GM12878 (cell line): ENCODE measurements around the gene GSC2. TPM values are rescaled to one million over a fixed set of nuclear protein-coding genes. Genes with fewer than 3 reads are reported as not detected.

ENCODE experiments used
- ATAC-seq: fragments of 200-7000 bp; cut with Tn5 transposase; 3 replicates; pipeline ENCODE4 v1.9.1; 2020; ENCODE audit warnings: mild to moderate bottlenecking, moderate library complexity
- BruUV-seq: library from RNA; stranded (reverse); fragments of 400-500 nt; replicated peaks from 2 replicates; lab custom pipeline; 2021; lab: Mats Ljungman, UMichigan
- CTCF ChIA-PET: fragments of 300-600 bp; sonication (Branson Sonifier 250); formaldehyde crosslinking; extraction: SDS; loops from one replicate; lab custom pipeline; 2021; ENCODE audit warnings: inconsistent platforms; lab: Yijun Ruan, JAX
- POLR2A ChIA-PET: fragments of 350-600 bp; formaldehyde crosslinking; extraction: SDS; loops from one replicate; lab custom pipeline; 2021; ENCODE audit warnings: inconsistent platforms; lab: Charles Lee
- RAD21 ChIA-PET: fragments of 300-600 bp; sonication (Branson Sonifier 250); formaldehyde crosslinking; loops from one replicate; lab custom pipeline; 2023; ENCODE audit warnings: antibody characterized with exemption; ENCODE audit not compliant: unreplicated experiment; lab: Charles Lee
- SMC1A ChIA-PET: fragments of 300-600 bp; sonication (Branson Sonifier 250); formaldehyde crosslinking; loops from one replicate; lab custom pipeline; 2023; ENCODE audit not compliant: unreplicated experiment, uncharacterized antibody; lab: Charles Lee
- DNase-seq: peaks from one replicate; pipeline ENCODE4 v3.0.0-alpha.2; 2011; ENCODE audit warnings: low read depth, low spot score
- FAIRE-seq: peaks from 3 replicates; lab custom pipeline; 2011; peaks lifted over from hg19 to GRCh38; lab: Jason Lieb, UNC
- H2AFZ ChIP-seq: 2 replicates; pipeline ENCODE4 v1.6.0; 2011; ENCODE audit warnings: low read depth, low read length, control low read depth; ENCODE audit not compliant: control insufficient read depth
- H3K27ac ChIP-seq: 2 replicates; pipeline ENCODE4 v1.5.1; 2011; ENCODE audit warnings: control low read depth; ENCODE audit not compliant: control insufficient read depth, insufficient read depth
- H3K27me3 ChIP-seq, 2 experiments: replicated peaks in 1 of 2; 2 replicates each; pipeline versions ENCODE4 v1.6.0 to v1.6.1; 2011; ENCODE audit warnings: low read length in 1 of 2; ENCODE audit not compliant: control insufficient read depth in 2 of 2, insufficient read depth in 2 of 2
- H3K36me3 ChIP-seq, 2 experiments: 2 replicates each; pipeline ENCODE4 v1.5.1; 2011; ENCODE audit warnings: low read length in 1 of 2; ENCODE audit not compliant: control insufficient read depth in 2 of 2, insufficient read depth in 2 of 2
- H3K4me1 ChIP-seq: 2 replicates; pipeline ENCODE4 v1.6.1; 2011; ENCODE audit warnings: mild to moderate bottlenecking, low read length, moderate library complexity, mixed read lengths; ENCODE audit not compliant: control insufficient read depth, insufficient read depth
- H3K4me2 ChIP-seq: 2 replicates; pipeline ENCODE4 v1.6.0; 2011; ENCODE audit warnings: control low read depth; ENCODE audit not compliant: control insufficient read depth, insufficient read depth
- H3K4me3 ChIP-seq: fragments of 200-600 bp; sonication (generic); 2 replicates; pipeline ENCODE4 v1.5.1; 2016
- H3K79me2 ChIP-seq: 2 replicates; pipeline ENCODE4 v1.6.0; 2011; ENCODE audit warnings: low read length; ENCODE audit not compliant: control insufficient read depth, insufficient read depth
- H3K9ac ChIP-seq: 2 replicates; pipeline ENCODE4 v1.8.0; 2011; ENCODE audit warnings: low read length, control low read depth, mixed read lengths; ENCODE audit not compliant: control insufficient read depth, insufficient read depth
- H3K9me3 ChIP-seq: replicated peaks from 3 replicates; pipeline ENCODE4 v1.5.1; 2011; ENCODE audit warnings: mild to moderate bottlenecking, low read length; ENCODE audit not compliant: control insufficient read depth, insufficient read depth
- H4K20me1 ChIP-seq: 2 replicates; pipeline ENCODE4 v1.6.0; 2011; ENCODE audit not compliant: control insufficient read depth, insufficient read depth
- ASH2L ChIP-seq: fragments of 300-600, 200-600 bp; sonication (generic); IDR thresholded peaks from 2 replicates; pipeline ENCODE4 v1.6.1; 2017; ENCODE audit warnings: low read depth, mild to moderate bottlenecking, borderline replicate concordance
- ATF2 ChIP-seq: IDR thresholded peaks from 2 replicates; pipeline ENCODE4 v1.6.1; 2012; ENCODE audit warnings: low read length, inconsistent platforms
- BHLHE40 ChIP-seq, 2 experiments: fragments of 450-650 bp in 1 of 2; IDR thresholded peaks; 2 replicates each; pipeline ENCODE4 v1.6.1; 2011 to 2017; ENCODE audit warnings: low read depth in 2 of 2, borderline replicate concordance in 1 of 2, improper control_type of control experiment in 1 of 2, low read length in 1 of 2, mild to moderate bottlenecking in 1 of 2
- FOXK2 ChIP-seq: fragments of 450-650 bp; IDR thresholded peaks from 2 replicates; pipeline ENCODE4 v1.6.1; 2017; ENCODE audit warnings: mild to moderate bottlenecking, moderate library complexity
- JUNB ChIP-seq: IDR thresholded peaks from 2 replicates; pipeline ENCODE4 v1.6.1; 2016; ENCODE audit warnings: antibody characterized with exemption, mild to moderate bottlenecking
- MEF2A ChIP-seq: IDR thresholded peaks from 2 replicates; pipeline ENCODE4 v1.6.1; 2011; ENCODE audit warnings: low read depth, mild to moderate bottlenecking, low read length, moderate library complexity; ENCODE audit not compliant: insufficient read depth
- MTA3 ChIP-seq: IDR thresholded peaks from 2 replicates; pipeline ENCODE4 v1.6.1; 2012; ENCODE audit warnings: low read length, inconsistent platforms, borderline replicate concordance
- POLR2A ChIP-seq: IDR thresholded peaks from 2 replicates; pipeline ENCODE4 v1.6.1; 2011; ENCODE audit warnings: low read depth, mild to moderate bottlenecking, low read length
- SMAD5 ChIP-seq: IDR thresholded peaks from 2 replicates; pipeline ENCODE4 v1.6.1; 2016; ENCODE audit warnings: antibody characterized with exemption, low read depth
- YY1 ChIP-seq: IDR thresholded peaks from 2 replicates; pipeline ENCODE4 v1.6.1; 2011; ENCODE audit warnings: low read depth, mild to moderate bottlenecking, low read length
- ZNF384 ChIP-seq: IDR thresholded peaks from 2 replicates; pipeline ENCODE4 v1.6.1; 2012; ENCODE audit warnings: low read depth, mild to moderate bottlenecking, low read length, improper control_type of control experiment, borderline replicate concordance
- WGBS: methylation state at CpG from one replicate; pipeline ENCODE4 v1.1.6; 2016; ENCODE audit warnings: low lambda C conversion rate; ENCODE audit not compliant: insufficient replicate concordance, insufficient coverage; ENCODE audit errors: missing lambda C conversion rate; 5-methylcytosine and 5-hydroxymethylcytosine counted together
- in situ Hi-C: fragments of 300-500 bp; cut with MboI; formaldehyde crosslinking; loops from 9 replicates; pipeline ENCODE4 v1.14.3; 2018; ENCODE audit warnings: mixed read lengths
- intact Hi-C: fragments of 100-400 bp; cut with micrococcal nuclease; formaldehyde crosslinking; loops from one replicate; pipeline ENCODE4 v1.14.2; 2022; ENCODE audit not compliant: unreplicated experiment
- polyA plus RNA-seq, 11 experiments: library from polyadenylated mRNA; depleted of rRNA in 4 of 11; unstranded in 6 of 11; stranded (reverse) in 5 of 11; fragments of >200 nt; fragmentation: Nextera tagmentation in 4 of 11; fragmentation: Illumina TruSeq in 1 of 11; extraction: Ambion mirVana in 4 of 11; extraction: Trizol in 1 of 11; gene quantifications; 1 replicate in 1 of 11; 2 replicates in 10 of 11; pipeline versions ENCODE4 v1.2.1 to v1.2.3, GENCODE V29; 2011 to 2016; ENCODE audit warnings: inconsistent platforms in 2 of 11, missing spikeins in 2 of 11, low read depth in 1 of 11
- total RNA-seq, 4 experiments: library from RNA; depleted of rRNA in 3 of 4; stranded (reverse); fragments of >200 nt in 3 of 4; fragmentation: Illumina TruSeq in 1 of 4; extraction: Trizol in 1 of 4; gene quantifications; 2 replicates each; pipeline versions ENCODE4 v1.2.1 to v1.2.3, GENCODE V29; 2013 to 2021
- TF ChIP-seq, protein P1 (sequence below): fragments of 450-650 bp; IDR thresholded peaks from 2 replicates; pipeline ENCODE4 v1.6.1; 2016; ENCODE audit warnings: mild to moderate bottlenecking, moderate library complexity, borderline replicate concordance

Gene GSC2
- total and polyA plus RNA-seq, 10 of the 15 experiments (the other 5 are each of a cell fraction or from before 2014, with no cell fraction given) = not detected

DNA sequence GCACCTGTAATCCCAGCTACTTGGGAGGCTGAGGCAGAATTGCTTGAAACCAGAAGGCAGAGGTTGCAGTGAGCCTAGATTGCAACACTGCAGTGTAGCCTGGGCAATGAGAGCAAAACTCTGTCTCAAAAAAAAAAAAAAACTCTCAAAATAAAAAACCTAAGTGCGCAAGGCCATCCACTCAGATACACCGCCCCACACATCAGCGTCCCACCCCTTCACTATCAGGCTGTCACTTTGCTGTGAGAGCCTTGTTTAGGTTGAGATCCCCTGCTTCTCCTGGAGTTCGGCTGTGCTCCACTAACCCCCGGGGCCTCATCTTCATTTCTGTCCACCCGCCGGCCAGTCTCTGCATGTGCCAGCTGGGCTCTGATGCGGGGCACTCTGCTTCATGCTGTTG, 16.3 kb upstream of the GSC2 start:
- DNase-seq = no peak
- BruUV-seq = no TSS peak

DNA sequence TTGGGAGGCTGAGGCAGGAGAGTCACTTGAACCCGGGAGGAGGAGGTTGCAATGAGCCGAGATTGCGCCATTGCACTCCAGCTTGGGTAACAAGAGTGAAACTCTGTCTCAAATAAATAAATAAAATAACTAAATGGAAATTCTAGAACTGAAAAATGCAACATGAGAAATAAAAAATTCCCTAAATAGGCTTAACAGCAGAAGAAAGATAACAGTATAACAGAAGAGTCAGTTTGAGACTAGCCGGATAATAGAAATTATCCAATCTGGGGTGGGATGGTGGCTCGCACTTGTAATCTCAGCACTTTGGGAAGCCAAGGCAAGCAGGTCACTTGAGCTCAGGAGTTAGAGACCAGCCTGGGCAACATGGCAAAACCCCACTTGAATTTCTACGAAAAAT, 14.3 kb upstream of the GSC2 start:
- Histone ChIP-seq H3K4me2 (no peak overlapping the region), H2AFZ (no peak overlapping the region), H3K9me3 (no peaks in the 10 kb centered on the region), H3K4me3 (no peak overlapping the region), H3K27ac (no peak overlapping the region), H3K27me3 (peaks cover 0 to 4% of the 10 kb centered on the region in 2 experiments; a peak in 2 of 4 replicates), H4K20me1 (no peaks in the 10 kb centered on the region), H3K36me3 (no peaks in the 10 kb centered on the region), H3K9ac (no peak overlapping the region), H3K79me2 (no peaks in the 10 kb centered on the region), H3K4me1 (no peaks in the 10 kb centered on the region; the same call in 1 of the 2 replicates)
- ChIA-PET CTCF (no interaction called here), SMC1A (no interaction called here), POLR2A (no interaction called here), RAD21 (no interaction called here)
- ATAC-seq (no peak), FAIRE-seq (no peak), DNase-seq (no peak)
- 93% methylated on average over 6 of the region's 6 CpGs for WGBS
- BruUV-seq = no TSS peak
- intact Hi-C loops (no loop called here), in situ Hi-C loops (no loop called here)
- TF ChIP-seq MEF2A (no peak), ZNF384 (no peak), ASH2L (no peak), JUNB (no peak), BHLHE40 (IDR thresholded peaks at IDR 0.05; ENCODE audit: borderline replicate concordance in 1 of 2, low read depth in 2 of 2, low read length in 1 of 2) (no peak), MTA3 (no peak), YY1 (no peak)
- TF ChIP-seq, protein P1, sequence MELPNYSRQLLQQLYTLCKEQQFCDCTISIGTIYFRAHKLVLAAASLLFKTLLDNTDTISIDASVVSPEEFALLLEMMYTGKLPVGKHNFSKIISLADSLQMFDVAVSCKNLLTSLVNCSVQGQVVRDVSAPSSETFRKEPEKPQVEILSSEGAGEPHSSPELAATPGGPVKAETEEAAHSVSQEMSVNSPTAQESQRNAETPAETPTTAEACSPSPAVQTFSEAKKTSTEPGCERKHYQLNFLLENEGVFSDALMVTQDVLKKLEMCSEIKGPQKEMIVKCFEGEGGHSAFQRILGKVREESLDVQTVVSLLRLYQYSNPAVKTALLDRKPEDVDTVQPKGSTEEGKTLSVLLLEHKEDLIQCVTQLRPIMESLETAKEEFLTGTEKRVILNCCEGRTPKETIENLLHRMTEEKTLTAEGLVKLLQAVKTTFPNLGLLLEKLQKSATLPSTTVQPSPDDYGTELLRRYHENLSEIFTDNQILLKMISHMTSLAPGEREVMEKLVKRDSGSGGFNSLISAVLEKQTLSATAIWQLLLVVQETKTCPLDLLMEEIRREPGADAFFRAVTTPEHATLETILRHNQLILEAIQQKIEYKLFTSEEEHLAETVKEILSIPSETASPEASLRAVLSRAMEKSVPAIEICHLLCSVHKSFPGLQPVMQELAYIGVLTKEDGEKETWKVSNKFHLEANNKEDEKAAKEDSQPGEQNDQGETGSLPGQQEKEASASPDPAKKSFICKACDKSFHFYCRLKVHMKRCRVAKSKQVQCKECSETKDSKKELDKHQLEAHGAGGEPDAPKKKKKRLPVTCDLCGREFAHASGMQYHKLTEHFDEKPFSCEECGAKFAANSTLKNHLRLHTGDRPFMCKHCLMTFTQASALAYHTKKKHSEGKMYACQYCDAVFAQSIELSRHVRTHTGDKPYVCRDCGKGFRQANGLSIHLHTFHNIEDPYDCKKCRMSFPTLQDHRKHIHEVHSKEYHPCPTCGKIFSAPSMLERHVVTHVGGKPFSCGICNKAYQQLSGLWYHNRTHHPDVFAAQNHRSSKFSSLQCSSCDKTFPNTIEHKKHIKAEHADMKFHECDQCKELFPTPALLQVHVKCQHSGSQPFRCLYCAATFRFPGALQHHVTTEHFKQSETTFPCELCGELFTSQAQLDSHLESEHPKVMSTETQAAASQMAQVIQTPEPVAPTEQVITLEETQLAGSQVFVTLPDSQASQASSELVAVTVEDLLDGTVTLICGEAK = no peak

More for the DNA sequence above, 16.3 kb upstream of the GSC2 start:
- Histone ChIP-seq H3K27ac (no peak overlapping the region), H2AFZ (no peak overlapping the region), H4K20me1 (no peaks in the 10 kb centered on the region), H3K36me3 (no peaks in the 10 kb centered on the region), H3K4me1 (peaks cover 4% of the 10 kb centered on the region; the same call in 1 of the 2 replicates), H3K4me3 (no peak overlapping the region), H3K4me2 (no peak overlapping the region), H3K9me3 (no peaks in the 10 kb centered on the region), H3K27me3 (peaks cover 5 to 11% of the 10 kb centered on the region in 2 experiments; a peak in 3 of 4 replicates), H3K9ac (no peak overlapping the region), H3K79me2 (peaks cover 3% of the 10 kb centered on the region)
- in situ Hi-C loops = no loop called here
- FAIRE-seq (no peak), ATAC-seq (no peak)
- SMC1A ChIA-PET = no interaction called here
- POLR2A ChIA-PET = no interaction called here
- intact Hi-C loops = no loop called here
- RAD21 ChIA-PET = no interaction called here
- TF ChIP-seq ATF2 (no peak), SMAD5 (no peak), POLR2A (no peak), FOXK2 (no peak)
- CTCF ChIA-PET = no interaction called here
- WGBS = 58% methylated on average over 8 of the region's 8 CpGs
